PC-9 (cell line): ENCODE results near the gene TIMM13. TPM values are rescaled to one million over a fixed set of nuclear protein-coding genes. Genes with fewer than 3 reads are reported as not detected.

ENCODE experiments used
- BruUV-seq: library from RNA; stranded (reverse); fragments of 400-500 nt; replicated peaks from 2 replicates; lab custom pipeline; 2021; lab: Mats Ljungman, UMichigan
- CTCF ChIA-PET: fragments of 300-600 bp; sonication (Branson Sonifier 250); formaldehyde crosslinking; loops from one replicate; lab custom pipeline; 2022; ENCODE audit warnings: antibody characterized with exemption; lab: Charles Lee
- POLR2A ChIA-PET: fragments of 300-600 bp; sonication (Branson Sonifier 250); formaldehyde crosslinking; loops from one replicate; lab custom pipeline; 2022; ENCODE audit warnings: antibody characterized with exemption; ENCODE audit not compliant: unreplicated experiment; lab: Charles Lee
- DNase-seq, 2 experiments: peaks; one replicate each; pipeline versions ENCODE4 v3.0.0 to v3.0.0-alpha.2; 2015 to 2022; ENCODE audit warnings: mixed read lengths in 1 of 2
- H2AFZ ChIP-seq: fragments of 200-600 bp; sonication (generic); 2 replicates; pipeline ENCODE4 v1.8.1; 2017; ENCODE audit warnings: antibody characterized with exemption
- H3F3A ChIP-seq: fragments of 200-600 bp; sonication (generic); 2 replicates; pipeline ENCODE4 v1.8.1; 2017; ENCODE audit warnings: antibody characterized with exemption, mild to moderate bottlenecking, low read depth; ENCODE audit not compliant: insufficient read depth
- H3K27ac ChIP-seq: fragments of 200-600 bp; sonication (generic); 2 replicates; pipeline ENCODE4 v1.6.1; 2016; ENCODE audit warnings: mixed run types
- H3K27me3 ChIP-seq: fragments of 200-600 bp; sonication (generic); 2 replicates; pipeline ENCODE4 v1.6.1; 2016; ENCODE audit warnings: low read depth, mixed run types; ENCODE audit not compliant: insufficient read depth
- H3K36me3 ChIP-seq: fragments of 200-600 bp; sonication (generic); 2 replicates; pipeline ENCODE4 v1.6.1; 2016; ENCODE audit warnings: low read depth, mixed run types
- H3K4me1 ChIP-seq: fragments of 200-600 bp; sonication (generic); replicated peaks from 2 replicates; pipeline ENCODE4 v1.6.1; 2016; ENCODE audit warnings: mixed run types; ENCODE audit not compliant: insufficient read depth
- H3K4me2 ChIP-seq: fragments of 200-600 bp; sonication (generic); 2 replicates; pipeline ENCODE4 v1.6.1; 2017; ENCODE audit warnings: mixed run types
- H3K4me3 ChIP-seq: fragments of 200-600 bp; sonication (generic); 2 replicates; pipeline ENCODE4 v1.6.1; 2016; ENCODE audit warnings: mixed run types
- H3K79me2 ChIP-seq: fragments of 200-600 bp; sonication (generic); 2 replicates; pipeline ENCODE4 v1.6.1; 2017; ENCODE audit warnings: low read depth, mixed run types
- H3K9me2 ChIP-seq: fragments of 200-600 bp; sonication (generic); 2 replicates; pipeline ENCODE4 v1.8.1; 2017; ENCODE audit warnings: mild to moderate bottlenecking; ENCODE audit not compliant: insufficient read depth
- H3K9me3 ChIP-seq: fragments of 200-600 bp; sonication (generic); 2 replicates; pipeline ENCODE4 v1.8.1; 2016; ENCODE audit warnings: low read depth; ENCODE audit not compliant: insufficient read depth
- H4K20me1 ChIP-seq: fragments of 200-600 bp; sonication (generic); 2 replicates; pipeline ENCODE4 v1.8.1; 2017; ENCODE audit not compliant: insufficient read depth
- EZH2 ChIP-seq: fragments of 200-600 bp; sonication (generic); IDR thresholded peaks from 2 replicates; pipeline ENCODE4 v1.8.0; 2017; ENCODE audit warnings: antibody characterized with exemption, low read depth
- intact Hi-C: fragments of 100-400 bp; cut with micrococcal nuclease; formaldehyde crosslinking; loops from one replicate; pipeline ENCODE4 v1.10.0; 2022; ENCODE audit not compliant: unreplicated experiment
- microRNA-seq: library from miRNA; unstranded; fragments of <30 nt; microRNA quantifications from one replicate; pipeline ENCODE4 v1.2.0, GENCODE V29; 2021; ENCODE audit warnings: borderline number of aligned reads, borderline replicate concordance
- total RNA-seq: library from RNA; stranded (reverse); gene quantifications from 2 replicates; pipeline ENCODE4 v1.2.3, GENCODE V29; 2021
- TF ChIP-seq, protein P1 (sequence below): fragments of 200-600 bp; sonication (generic); conservative IDR thresholded peaks from 2 replicates; pipeline ENCODE4 v1.6.1; 2017; ENCODE audit warnings: mixed run types, antibody characterized with exemption, mild to moderate bottlenecking, moderate library complexity

The TIMM13 gene
- total RNA-seq, 1 experiment from 2014 or later: 80.0 TPM

- BruUV-seq: no TSS peak
- no peaks in the 10 kb centered on the region for H4K20me1 ChIP-seq
- H3K9me3 ChIP-seq: no peaks in the 10 kb centered on the region
- no peaks in the 10 kb centered on the region for H3K79me2 ChIP-seq
- no peak overlapping the region for H3K4me3 ChIP-seq
- POLR2A ChIA-PET: no interaction called here
- H3F3A ChIP-seq: peaks cover 5% of the 10 kb centered on the region; the same call in 1 of the 2 replicates
- CTCF ChIA-PET: no interaction called here
- intact Hi-C loops: no loop called here
- H3K27ac ChIP-seq: no peak overlapping the region
- no peak for TF ChIP-seq EZH2
- TF ChIP-seq, protein P1, sequence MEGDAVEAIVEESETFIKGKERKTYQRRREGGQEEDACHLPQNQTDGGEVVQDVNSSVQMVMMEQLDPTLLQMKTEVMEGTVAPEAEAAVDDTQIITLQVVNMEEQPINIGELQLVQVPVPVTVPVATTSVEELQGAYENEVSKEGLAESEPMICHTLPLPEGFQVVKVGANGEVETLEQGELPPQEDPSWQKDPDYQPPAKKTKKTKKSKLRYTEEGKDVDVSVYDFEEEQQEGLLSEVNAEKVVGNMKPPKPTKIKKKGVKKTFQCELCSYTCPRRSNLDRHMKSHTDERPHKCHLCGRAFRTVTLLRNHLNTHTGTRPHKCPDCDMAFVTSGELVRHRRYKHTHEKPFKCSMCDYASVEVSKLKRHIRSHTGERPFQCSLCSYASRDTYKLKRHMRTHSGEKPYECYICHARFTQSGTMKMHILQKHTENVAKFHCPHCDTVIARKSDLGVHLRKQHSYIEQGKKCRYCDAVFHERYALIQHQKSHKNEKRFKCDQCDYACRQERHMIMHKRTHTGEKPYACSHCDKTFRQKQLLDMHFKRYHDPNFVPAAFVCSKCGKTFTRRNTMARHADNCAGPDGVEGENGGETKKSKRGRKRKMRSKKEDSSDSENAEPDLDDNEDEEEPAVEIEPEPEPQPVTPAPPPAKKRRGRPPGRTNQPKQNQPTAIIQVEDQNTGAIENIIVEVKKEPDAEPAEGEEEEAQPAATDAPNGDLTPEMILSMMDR: no peak
- no peak overlapping the region for H3K4me2 ChIP-seq
- no peaks in the 10 kb centered on the region for H3K9me2 ChIP-seq
- no peaks in the 10 kb centered on the region for H3K27me3 ChIP-seq
- no peaks in the 10 kb centered on the region for H3K36me3 ChIP-seq
- H2AFZ ChIP-seq: no peak overlapping the region
- H3K4me1 ChIP-seq: peaks cover 4% of the 10 kb centered on the region; the same call in 1 of the 2 replicates
- DNase-seq: no peak
Measured at GRCh38 chr19:2381148-2381820, 46.1 kb downstream of the TIMM13 start.

- POLR2A ChIA-PET: no interaction called here
- H3K79me2 ChIP-seq: no peaks in the 10 kb centered on the region
- CTCF ChIA-PET: no interaction called here
- no peak for DNase-seq
- peaks cover 4% of the 10 kb centered on the region; the same call in 1 of the 2 replicates for H3F3A ChIP-seq
- H2AFZ ChIP-seq: no peak overlapping the region
- no peaks in the 10 kb centered on the region for H3K36me3 ChIP-seq
- no peak overlapping the region for H3K4me2 ChIP-seq
- H3K9me2 ChIP-seq: no peaks in the 10 kb centered on the region
- H4K20me1 ChIP-seq: no peaks in the 10 kb centered on the region
- H3K9me3 ChIP-seq: no peaks in the 10 kb centered on the region
- intact Hi-C loops: no loop called here
- BruUV-seq: no TSS peak
- no peak overlapping the region for H3K27ac ChIP-seq
- no peak for TF ChIP-seq EZH2
- TF ChIP-seq, protein P1: no peak
- no peak overlapping the region for H3K4me3 ChIP-seq
- no peaks in the 10 kb centered on the region for H3K27me3 ChIP-seq
- H3K4me1 ChIP-seq: peaks cover 2% of the 10 kb centered on the region; the same call in 1 of the 2 replicates
Measured at GRCh38 chr19:2380567-2380966, 46.8 kb downstream of the TIMM13 start.

DNA sequence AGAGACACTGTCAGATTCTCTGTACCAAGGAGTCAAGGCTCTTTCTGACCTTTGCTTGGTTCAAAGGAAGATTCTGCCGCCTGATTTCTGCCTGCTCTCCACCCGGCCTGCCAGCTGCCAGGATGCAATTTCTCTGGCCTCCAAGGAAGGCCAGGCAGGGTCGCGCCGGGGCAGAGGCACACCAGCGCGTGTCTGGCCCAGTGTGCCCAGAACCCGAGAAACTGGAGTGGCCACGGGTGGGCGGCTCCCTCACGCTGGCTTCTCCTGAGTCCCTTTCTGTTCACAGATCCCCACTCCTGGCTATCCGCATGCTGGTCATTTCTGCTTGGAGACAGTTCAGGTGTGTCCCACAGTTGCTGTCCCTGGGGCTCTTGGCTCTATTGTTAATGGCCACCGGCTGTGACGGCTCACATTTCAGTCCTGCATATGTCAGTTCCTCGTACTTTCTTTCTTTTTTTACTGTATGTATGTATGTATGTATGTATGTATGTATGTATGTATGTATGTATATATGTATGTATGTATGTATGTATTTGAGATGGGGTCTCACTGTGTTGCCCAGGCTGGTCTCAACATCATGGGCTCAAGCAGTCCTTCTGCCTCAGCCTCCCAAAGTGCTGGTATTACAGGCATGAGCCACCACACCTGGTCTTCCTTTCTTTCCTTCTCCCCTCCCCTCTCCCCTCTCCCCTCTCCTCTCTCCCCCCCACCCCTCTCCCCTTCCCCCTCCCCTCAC lies 50.4 kb downstream of the TIMM13 start:
- H3K4me2 ChIP-seq: no peak overlapping the region
- DNase-seq: no peak
- H4K20me1 ChIP-seq: no peaks in the 10 kb centered on the region
- H3K27me3 ChIP-seq: no peaks in the 10 kb centered on the region
- H3K27ac ChIP-seq: no peak overlapping the region
- TF ChIP-seq EZH2: no peak
- TF ChIP-seq, protein P1: no peak
- no peaks in the 10 kb centered on the region for H3K79me2 ChIP-seq
- no peaks in the 10 kb centered on the region for H3K9me2 ChIP-seq
- H3K9me3 ChIP-seq: no peaks in the 10 kb centered on the region
- intact Hi-C loops: no loop called here
- H3K4me1 ChIP-seq: no peaks in the 10 kb centered on the region
- no TSS peak for BruUV-seq
- no peak overlapping the region for H2AFZ ChIP-seq
- POLR2A ChIA-PET: no interaction called here
- H3K36me3 ChIP-seq: no peaks in the 10 kb centered on the region
- H3F3A ChIP-seq: no peaks in the 10 kb centered on the region; the same call in 1 of the 2 replicates
- CTCF ChIA-PET: no interaction called here
- no peak overlapping the region for H3K4me3 ChIP-seq

Small RNA genes lying within 50 kb of the gene (microRNA-seq; reads per million reads assigned to microRNA genes)
- gene MIR7108: not detected

Other genes with a start within 250 kb of the TIMM13 start
- gene PLEKHJ1, start 191.3 kb downstream of the TIMM13 start, total RNA-seq: 38.6 and 45.9 TPM in 2 replicates
- gene SF3A2, start 190.8 kb downstream of the TIMM13 start, total RNA-seq: 73.5 and 83.0 TPM in 2 replicates
- 6.9 and 8.1 TPM in 2 replicates for gene AMH, start 178.3 kb downstream of the TIMM13 start, total RNA-seq
- gene JSRP1, start 171.2 kb downstream of the TIMM13 start, total RNA-seq: 1.1 and 1.4 TPM in 2 replicates
- gene PEAK3, start 145.4 kb downstream of the TIMM13 start, total RNA-seq: not detected in 2 replicates
- 0.18 TPM in 1 of 2 replicates, not detected in the other for gene LINGO3, start 119.4 kb downstream of the TIMM13 start, total RNA-seq
- 80.2 and 83.4 TPM in 2 replicates for gene LSM7, start 99.0 kb downstream of the TIMM13 start, total RNA-seq
- gene SPPL2B, start 98.9 kb downstream of the TIMM13 start, total RNA-seq: 49.6 and 64.1 TPM in 2 replicates
- gene TMPRSS9, start 67.3 kb downstream of the TIMM13 start, total RNA-seq: 0.10 and 0.20 TPM in 2 replicates
- 109 and 114 TPM in 2 replicates for gene LMNB2, start 29.4 kb upstream of the TIMM13 start, total RNA-seq
- 24.7 and 35.5 TPM in 2 replicates for gene GADD45B, start 48.5 kb upstream of the TIMM13 start, total RNA-seq